GM12874 (cell line): ENCODE data around the gene MACF1.
A peak's percentile ranks its signal among the peaks of the same experiment; 100 is the strongest.

Experiments
- CTCF ChIP-seq: IDR thresholded peaks from 2 replicates; pipeline ENCODE4 v1.5.1; 2011; ENCODE audit warnings: low read depth, mild to moderate bottlenecking, control low read depth, low read length, moderate library complexity; ENCODE audit not compliant: insufficient read depth

Gene MACF1

GRCh38 chr1:39407896-39408640 is 203.6 kb downstream of the MACF1 start:
- TF ChIP-seq CTCF = no peak

GRCh38 chr1:39408641-39409054 is 204.2 kb downstream of the MACF1 start:
- no peak for TF ChIP-seq CTCF

GRCh38 chr1:39409055-39409816 is 204.7 kb downstream of the MACF1 start:
- TF ChIP-seq CTCF = no peak

GRCh38 chr1:39410915-39411436 is 206.5 kb downstream of the MACF1 start:
- TF ChIP-seq CTCF = peak; percentile 75

GRCh38 chr1:39411526-39412478 is 207.3 kb downstream of the MACF1 start:
- no peak for TF ChIP-seq CTCF

- TF ChIP-seq CTCF = no peak
Observed at GRCh38 chr1:39412892-39413291, 208.4 kb downstream of the MACF1 start.
